EH (cell line): ENCODE data around the gene PLCG2.

Experiments
- DNase-seq: peaks from one replicate; pipeline ENCODE4 v3.0.0-alpha.2; 2015; ENCODE audit warnings: low read depth

The PLCG2 gene

GRCh38 chr16:81843683-81844082 lies 64.6 kb downstream of the PLCG2 start:
- DNase-seq = no peak

GRCh38 chr16:81846105-81846504 lies 67.0 kb downstream of the PLCG2 start:
- DNase-seq = no peak

GRCh38 chr16:81848306-81848853 lies 69.3 kb downstream of the PLCG2 start:
- no peak for DNase-seq

GRCh38 chr16:81850197-81850944 lies 71.3 kb downstream of the PLCG2 start:
- DNase-seq = no peak

GRCh38 chr16:81852347-81852746 lies 73.3 kb downstream of the PLCG2 start:
- no peak for DNase-seq

- no peak for DNase-seq
Observed at GRCh38 chr16:81855552-81856153, 76.6 kb downstream of the PLCG2 start.

- DNase-seq = no peak
Observed at GRCh38 chr16:81860287-81861266, 81.5 kb downstream of the PLCG2 start.

GRCh38 chr16:81861503-81861902 lies 82.4 kb downstream of the PLCG2 start:
- no peak for DNase-seq

- no peak for DNase-seq
Observed at GRCh38 chr16:81861915-81862314, 82.8 kb downstream of the PLCG2 start.

GRCh38 chr16:81863630-81864352 lies 84.7 kb downstream of the PLCG2 start:
- DNase-seq = no peak

- no peak for DNase-seq
Observed at GRCh38 chr16:81864646-81865382, 85.7 kb downstream of the PLCG2 start.

GRCh38 chr16:81866820-81867440 lies 87.8 kb downstream of the PLCG2 start:
- peak; percentile 7 for DNase-seq

GRCh38 chr16:81868057-81868748 lies 89.1 kb downstream of the PLCG2 start:
- no peak for DNase-seq

GRCh38 chr16:81869326-81869725 lies 90.2 kb downstream of the PLCG2 start:
- no peak for DNase-seq

GRCh38 chr16:81873206-81873605 lies 94.1 kb downstream of the PLCG2 start:
- no peak for DNase-seq

- peak; percentile 46 for DNase-seq
Observed at GRCh38 chr16:81873843-81874752, 95.0 kb downstream of the PLCG2 start.

- DNase-seq = no peak
Observed at GRCh38 chr16:81875461-81875860, 96.4 kb downstream of the PLCG2 start.

GRCh38 chr16:81876273-81876900 lies 97.3 kb downstream of the PLCG2 start:
- no peak for DNase-seq
